HuH-7 (cell line): Measurements from ENCODE around the gene SHMT1.

ENCODE experiments used
- DNase-seq: peaks from one replicate; pipeline ENCODE4 v3.0.0; 2011; ENCODE audit warnings: low spot score

Gene SHMT1

GRCh38 chr17:18281788-18282187 is 81.6 kb downstream of the SHMT1 start:
- DNase-seq: no peak

- DNase-seq: no peak
Observed at GRCh38 chr17:18280766-18281371, 82.5 kb downstream of the SHMT1 start.

- DNase-seq: no peak
Observed at GRCh38 chr17:18280249-18280648, 83.1 kb downstream of the SHMT1 start.

- no peak for DNase-seq
Observed at GRCh38 chr17:18278867-18279266, 84.5 kb downstream of the SHMT1 start.
